Measurements from ENCODE around the gene LRMDA.

DNA sequence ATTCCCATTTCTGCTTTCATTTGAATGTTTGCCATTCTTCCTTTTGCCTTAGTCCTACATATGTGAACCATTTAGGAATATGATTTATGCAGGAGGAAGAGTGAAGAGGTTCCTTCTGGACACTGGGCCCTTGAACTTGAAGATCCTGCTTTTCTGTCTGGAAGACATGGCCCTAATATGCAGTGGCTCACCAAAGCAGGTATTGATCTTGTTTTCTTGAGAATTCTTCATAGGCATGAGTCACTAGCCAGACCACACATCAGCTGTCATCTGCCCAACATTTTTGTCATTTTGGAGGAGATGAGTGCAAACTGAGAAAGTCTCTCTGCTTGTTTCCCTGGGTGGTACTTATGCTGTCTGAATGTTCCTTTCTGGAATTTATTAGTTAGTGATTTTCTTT is 382.6 kb downstream of the LRMDA start:
- no peak for TF ChIP-seq POLR2A (IDR thresholded peaks at IDR 0.05)
- TF ChIP-seq, protein P1, sequence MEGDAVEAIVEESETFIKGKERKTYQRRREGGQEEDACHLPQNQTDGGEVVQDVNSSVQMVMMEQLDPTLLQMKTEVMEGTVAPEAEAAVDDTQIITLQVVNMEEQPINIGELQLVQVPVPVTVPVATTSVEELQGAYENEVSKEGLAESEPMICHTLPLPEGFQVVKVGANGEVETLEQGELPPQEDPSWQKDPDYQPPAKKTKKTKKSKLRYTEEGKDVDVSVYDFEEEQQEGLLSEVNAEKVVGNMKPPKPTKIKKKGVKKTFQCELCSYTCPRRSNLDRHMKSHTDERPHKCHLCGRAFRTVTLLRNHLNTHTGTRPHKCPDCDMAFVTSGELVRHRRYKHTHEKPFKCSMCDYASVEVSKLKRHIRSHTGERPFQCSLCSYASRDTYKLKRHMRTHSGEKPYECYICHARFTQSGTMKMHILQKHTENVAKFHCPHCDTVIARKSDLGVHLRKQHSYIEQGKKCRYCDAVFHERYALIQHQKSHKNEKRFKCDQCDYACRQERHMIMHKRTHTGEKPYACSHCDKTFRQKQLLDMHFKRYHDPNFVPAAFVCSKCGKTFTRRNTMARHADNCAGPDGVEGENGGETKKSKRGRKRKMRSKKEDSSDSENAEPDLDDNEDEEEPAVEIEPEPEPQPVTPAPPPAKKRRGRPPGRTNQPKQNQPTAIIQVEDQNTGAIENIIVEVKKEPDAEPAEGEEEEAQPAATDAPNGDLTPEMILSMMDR (IDR thresholded peaks at IDR 0.05), result no peak

Data from sigmoid colon (tissue), 3 donors.